GM21529 (cell line): ENCODE measurements around the gene ZNF579.
"Not testable (repeated sequence)": the region's sequence is repeated elsewhere in the genome, so short reads cannot be mapped to it uniquely, and the experiment has no call there.

Experiments
- ATAC-seq: cut with Tn5 transposase; IDR thresholded peaks from one replicate; pipeline ENCODE4 v1.9.1; 2021; ENCODE audit not compliant: unreplicated experiment

The ZNF579 gene

DNA sequence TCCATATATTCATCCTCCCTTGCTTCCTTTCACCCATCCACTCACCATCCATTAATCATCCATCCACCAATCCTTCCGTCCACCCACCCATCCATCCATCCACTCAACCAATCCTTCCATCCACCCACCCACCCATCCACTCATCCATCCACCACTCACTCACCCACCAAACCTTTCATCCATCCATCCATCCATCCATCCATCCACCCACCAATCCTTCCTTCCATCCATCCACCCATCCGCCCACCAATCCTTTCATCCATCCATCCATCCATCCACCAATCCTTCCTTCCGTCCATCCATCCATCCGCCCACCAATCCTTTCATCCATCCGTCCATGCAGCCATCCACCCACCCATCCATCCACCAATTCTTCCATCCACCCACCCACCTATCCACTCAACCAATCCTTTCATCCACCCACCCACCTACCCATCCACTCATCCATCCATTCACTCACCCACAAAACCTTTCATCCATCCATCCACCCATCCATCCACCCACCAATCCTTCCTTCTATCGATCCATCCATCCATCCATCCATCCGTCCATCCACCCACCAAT, 38.3 kb downstream of the ZNF579 start:
- ATAC-seq = no peak

DNA sequence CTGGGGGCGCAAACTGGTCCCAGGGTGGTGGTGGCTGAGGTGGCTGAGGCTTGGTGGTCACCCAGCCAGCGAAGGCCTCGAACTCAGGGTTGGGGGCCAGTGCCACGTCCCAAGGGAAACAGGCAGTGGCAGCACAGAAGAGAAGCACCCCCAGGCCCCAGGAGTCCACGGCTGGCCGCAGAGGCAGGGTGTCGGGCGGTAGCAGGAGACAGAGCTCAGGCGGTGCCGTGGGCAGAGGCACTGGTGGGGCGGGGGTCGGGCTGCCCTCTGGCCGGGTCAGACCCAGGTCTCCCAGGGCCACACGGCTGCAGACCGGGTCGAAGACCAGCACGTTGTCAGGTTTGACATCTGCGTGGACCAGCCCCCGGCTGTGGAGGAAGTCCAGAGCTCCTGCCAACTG, 39.6 kb downstream of the ZNF579 start:
- ATAC-seq = no peak

DNA sequence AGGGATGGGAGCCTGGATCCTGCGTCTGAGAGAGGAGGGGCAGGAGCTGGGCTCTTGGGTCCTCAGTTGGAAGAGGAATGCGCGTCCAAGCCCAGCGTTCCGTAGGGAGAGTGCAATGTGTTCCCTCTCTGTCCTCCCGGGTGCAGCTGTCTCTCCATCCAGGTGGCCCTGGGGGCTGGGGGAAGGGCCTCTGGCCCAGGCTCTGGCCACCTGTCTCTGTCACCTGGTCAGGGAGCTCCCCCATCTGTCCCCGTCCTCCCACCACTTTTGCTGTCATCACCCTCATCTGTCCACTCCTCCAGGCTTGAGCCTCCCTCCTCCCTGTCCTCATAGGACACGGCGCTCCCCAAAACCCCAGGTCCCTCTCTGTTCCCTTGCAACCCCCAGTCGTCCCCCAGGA, 40.0 kb downstream of the ZNF579 start:
- ATAC-seq = no peak

DNA sequence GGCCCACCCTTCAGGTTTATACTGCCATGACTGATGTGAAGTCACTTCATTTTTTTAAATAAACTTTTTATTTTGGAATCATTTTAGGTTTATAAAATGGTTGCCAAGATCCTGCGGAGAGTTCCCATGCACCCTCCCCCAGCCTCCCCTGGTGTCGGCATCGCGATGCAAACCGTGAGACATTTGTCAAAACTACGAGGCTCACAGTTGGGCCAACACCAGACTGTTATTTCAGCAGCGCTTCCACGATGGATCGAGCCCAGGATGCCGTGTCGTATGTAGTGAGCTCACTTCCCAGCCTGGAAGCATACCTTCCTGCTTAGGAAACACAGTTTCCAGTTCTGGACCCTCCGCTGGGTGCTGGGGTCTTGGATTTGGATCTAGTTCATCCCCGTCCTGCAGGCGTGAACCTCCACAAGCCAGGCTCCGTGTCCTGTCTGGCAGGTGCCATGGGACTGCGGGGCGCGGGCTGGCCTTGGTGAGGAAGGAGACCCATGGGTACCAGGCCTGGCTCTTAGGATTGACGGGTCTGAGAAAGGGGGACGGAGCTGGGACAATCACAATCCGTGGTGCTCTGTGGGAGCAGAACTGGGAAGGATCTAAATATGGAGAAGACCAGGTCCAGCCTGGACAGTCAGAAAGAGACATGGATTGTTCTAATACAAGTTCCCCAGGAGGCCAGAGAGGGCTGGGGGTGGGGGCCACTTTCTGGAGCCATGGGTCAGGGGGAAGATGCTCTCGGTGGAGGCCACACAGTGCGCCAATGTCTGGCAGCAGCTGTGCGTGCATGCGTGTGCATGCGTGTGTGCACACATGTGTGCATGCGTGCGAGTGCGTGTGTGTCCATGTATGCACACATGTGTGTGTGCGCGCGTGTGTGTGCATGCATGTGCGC, 41.3 kb downstream of the ZNF579 start:
- ATAC-seq = no peak

DNA sequence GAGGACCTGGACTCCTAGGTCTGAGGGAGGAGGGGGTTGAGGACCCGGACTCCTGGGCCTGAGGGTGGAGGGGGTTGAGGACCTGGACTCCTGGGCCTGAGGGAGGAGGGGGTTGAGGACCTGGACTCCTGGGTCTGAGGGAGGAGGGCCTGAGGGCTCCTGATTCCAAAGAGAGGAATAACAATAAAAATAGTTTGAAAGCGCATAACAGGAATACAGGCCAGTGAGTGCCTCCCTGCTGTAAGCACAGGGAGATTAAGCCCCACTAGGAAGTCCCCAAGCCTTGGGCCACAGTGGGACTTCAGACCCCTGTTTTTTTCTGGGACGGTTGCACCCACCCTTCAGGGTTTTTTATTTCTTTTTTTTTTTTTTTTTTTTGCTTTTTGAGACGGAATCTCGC, 42.5 kb downstream of the ZNF579 start:
- ATAC-seq = no peak

- no peak for ATAC-seq
Measured at GRCh38 chr19:55537741-55538111, 42.9 kb downstream of the ZNF579 start.

- ATAC-seq = no peak
Measured at GRCh38 chr19:55536951-55537740, 43.5 kb downstream of the ZNF579 start, which contains the start of gene SBK2. Gene SBK2 (minus strand): TSS chr19:55537133. CDS start chr19:55536294, 839 bp downstream.

GRCh38 chr19:55536366-55536765, 44.3 kb downstream of the ZNF579 start:
- no peak for ATAC-seq

- no peak for ATAC-seq
Measured at GRCh38 chr19:55535965-55536350, 44.7 kb downstream of the ZNF579 start.

- no peak for ATAC-seq
Measured at GRCh38 chr19:55535173-55535964, 45.3 kb downstream of the ZNF579 start.

- ATAC-seq = not testable (repeated sequence)
Measured at GRCh38 chr19:55534280-55534679, 46.4 kb downstream of the ZNF579 start.

- ATAC-seq = no peak
Measured at GRCh38 chr19:55530996-55531395, 49.7 kb downstream of the ZNF579 start.

GRCh38 chr19:55529636-55530234, 50.9 kb downstream of the ZNF579 start:
- ATAC-seq = no peak

GRCh38 chr19:55528030-55528803, 52.4 kb downstream of the ZNF579 start:
- ATAC-seq = no peak

DNA sequence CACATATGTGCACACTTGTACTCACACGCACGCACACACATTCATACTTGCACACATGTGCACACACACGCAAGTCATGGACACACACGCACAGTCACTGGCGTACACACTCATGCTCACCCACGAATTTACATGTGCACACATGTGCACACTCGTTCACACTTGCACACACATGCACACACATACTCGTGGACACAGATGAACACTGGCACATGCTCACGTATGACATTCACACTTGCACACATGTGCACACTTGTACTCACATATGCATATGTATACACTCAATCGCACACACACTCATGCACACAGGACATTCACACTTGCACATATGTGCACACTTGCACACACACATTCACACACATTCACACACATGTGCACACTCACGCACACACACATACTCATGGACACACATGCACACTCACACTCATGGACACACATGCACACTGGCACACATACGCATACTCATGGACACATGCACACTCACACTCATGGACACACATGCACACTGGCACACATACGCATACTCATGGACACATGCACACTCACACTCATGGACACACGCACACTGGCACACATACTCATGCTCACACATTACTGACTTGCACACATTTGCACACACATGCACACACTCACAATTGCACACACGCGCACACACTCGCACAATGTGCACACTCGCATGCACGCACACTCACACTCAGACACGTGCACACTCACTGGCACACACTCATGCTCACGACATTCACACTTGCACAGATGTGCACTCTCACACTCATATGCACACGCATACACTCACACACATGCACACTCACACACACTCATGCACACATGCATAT, 53.2 kb downstream of the ZNF579 start:
- no peak for ATAC-seq
